Nephron progenitor cell (in vitro differentiated cells): ENCODE results near the gene EP400.

Experiments
- DNase-seq: peaks from one replicate; pipeline ENCODE4 v3.0.0; 2021
- H3K27ac Mint-ChIP-seq: 2 replicates; pipeline ENCODE4 v1.8.0; 2021; ENCODE audit warnings: mild to moderate bottlenecking, moderate library complexity, mixed read lengths
- H3K27me3 Mint-ChIP-seq: 2 replicates; pipeline ENCODE4 v1.8.0; 2021; ENCODE audit warnings: mild to moderate bottlenecking, low read depth, mixed read lengths; ENCODE audit not compliant: poor library complexity
- H3K36me3 Mint-ChIP-seq: 2 replicates; pipeline ENCODE4 v1.8.0; 2021; ENCODE audit warnings: low read depth, mixed read lengths
- H3K4me1 Mint-ChIP-seq: 2 replicates; pipeline ENCODE4 v1.8.0; 2021; ENCODE audit warnings: mixed read lengths
- H3K4me3 Mint-ChIP-seq: 2 replicates; pipeline ENCODE4 v1.8.0; 2021; ENCODE audit warnings: mild to moderate bottlenecking, moderate library complexity, mixed read lengths
- H3K9me3 Mint-ChIP-seq: 2 replicates; pipeline ENCODE4 v1.8.0; 2021; ENCODE audit warnings: mild to moderate bottlenecking, moderate library complexity, mixed read lengths
- TF ChIP-seq, protein P1 (sequence below): fragments of 200-600 bp; sonication (generic); IDR thresholded peaks from 2 replicates; pipeline ENCODE4 v1.5.0; 2021; ENCODE audit warnings: antibody characterized with exemption

Gene EP400

DNA sequence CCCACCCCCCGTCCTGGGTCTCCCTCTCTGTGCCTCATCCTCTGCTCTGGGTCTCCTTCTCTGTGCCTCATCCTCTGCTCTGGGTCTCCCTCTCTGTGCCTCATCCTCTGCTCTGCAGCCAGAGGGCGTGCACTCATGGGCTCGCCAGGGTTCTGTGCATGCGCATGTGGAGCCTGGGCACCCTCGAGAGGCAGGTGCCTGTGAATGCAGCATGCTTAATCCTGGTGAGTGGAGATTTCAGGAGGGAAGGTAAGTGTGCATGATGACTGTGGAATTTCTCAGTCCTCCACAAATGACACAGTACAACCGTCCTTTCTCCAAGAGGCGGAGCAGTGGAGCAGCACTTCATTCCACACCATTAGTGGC lies 65.2 kb downstream of the EP400 start:
- Mint-ChIP-seq H3K4me1 (peaks cover 14% of the 10 kb centered on the region), H3K36me3 (peaks cover 72% of the 10 kb centered on the region), H3K4me3 (no peak overlapping the region), H3K27me3 (peaks cover 4% of the 10 kb centered on the region), H3K27ac (no peak overlapping the region), H3K9me3 (no peaks in the 10 kb centered on the region)
- TF ChIP-seq, protein P1, sequence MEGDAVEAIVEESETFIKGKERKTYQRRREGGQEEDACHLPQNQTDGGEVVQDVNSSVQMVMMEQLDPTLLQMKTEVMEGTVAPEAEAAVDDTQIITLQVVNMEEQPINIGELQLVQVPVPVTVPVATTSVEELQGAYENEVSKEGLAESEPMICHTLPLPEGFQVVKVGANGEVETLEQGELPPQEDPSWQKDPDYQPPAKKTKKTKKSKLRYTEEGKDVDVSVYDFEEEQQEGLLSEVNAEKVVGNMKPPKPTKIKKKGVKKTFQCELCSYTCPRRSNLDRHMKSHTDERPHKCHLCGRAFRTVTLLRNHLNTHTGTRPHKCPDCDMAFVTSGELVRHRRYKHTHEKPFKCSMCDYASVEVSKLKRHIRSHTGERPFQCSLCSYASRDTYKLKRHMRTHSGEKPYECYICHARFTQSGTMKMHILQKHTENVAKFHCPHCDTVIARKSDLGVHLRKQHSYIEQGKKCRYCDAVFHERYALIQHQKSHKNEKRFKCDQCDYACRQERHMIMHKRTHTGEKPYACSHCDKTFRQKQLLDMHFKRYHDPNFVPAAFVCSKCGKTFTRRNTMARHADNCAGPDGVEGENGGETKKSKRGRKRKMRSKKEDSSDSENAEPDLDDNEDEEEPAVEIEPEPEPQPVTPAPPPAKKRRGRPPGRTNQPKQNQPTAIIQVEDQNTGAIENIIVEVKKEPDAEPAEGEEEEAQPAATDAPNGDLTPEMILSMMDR: no peak
- no peak for DNase-seq

DNA sequence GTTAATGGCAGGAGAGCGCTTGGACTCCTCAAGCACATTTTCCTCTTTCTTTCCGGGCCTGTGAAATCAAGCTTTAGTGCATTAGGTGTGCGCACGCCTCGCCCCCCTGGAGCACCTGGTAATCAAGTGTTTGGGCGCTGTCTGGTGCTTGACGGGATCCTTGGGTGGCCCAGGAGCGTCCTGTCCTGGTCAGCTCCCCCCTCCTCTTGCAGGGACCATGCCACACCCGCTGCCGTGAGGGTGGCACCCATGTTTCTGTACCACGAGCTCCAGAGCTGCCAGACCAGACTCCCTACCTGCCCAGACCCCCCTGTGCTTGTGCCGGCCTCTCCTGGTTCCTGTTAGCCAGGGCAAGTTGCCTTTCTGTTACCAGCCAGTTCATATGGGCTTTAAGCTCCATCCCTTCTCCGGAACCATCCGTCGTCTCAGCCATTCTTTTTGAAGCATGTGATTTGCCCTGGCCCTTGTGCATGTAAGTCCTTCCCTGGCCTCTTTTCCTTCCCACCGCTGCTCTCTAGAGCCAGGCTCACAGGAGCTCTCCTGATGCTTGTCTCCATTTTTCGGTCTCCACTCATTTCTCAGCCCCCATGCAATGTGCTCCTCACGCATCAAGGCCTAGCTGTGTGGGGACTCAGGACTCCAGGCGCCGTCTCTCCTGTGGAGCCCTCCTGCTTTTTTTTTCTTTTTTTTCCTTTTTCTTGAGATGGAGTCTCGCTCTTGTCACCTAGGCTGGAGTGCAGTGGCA lies 66.1 kb downstream of the EP400 start:
- TF ChIP-seq, protein P1: no peak
- Mint-ChIP-seq H3K4me1 (peaks cover 14% of the 10 kb centered on the region), H3K4me3 (no peak overlapping the region), H3K27ac (no peak overlapping the region), H3K27me3 (no peaks in the 10 kb centered on the region), H3K9me3 (no peaks in the 10 kb centered on the region), H3K36me3 (peaks cover 74% of the 10 kb centered on the region)
- DNase-seq: no peak

DNA sequence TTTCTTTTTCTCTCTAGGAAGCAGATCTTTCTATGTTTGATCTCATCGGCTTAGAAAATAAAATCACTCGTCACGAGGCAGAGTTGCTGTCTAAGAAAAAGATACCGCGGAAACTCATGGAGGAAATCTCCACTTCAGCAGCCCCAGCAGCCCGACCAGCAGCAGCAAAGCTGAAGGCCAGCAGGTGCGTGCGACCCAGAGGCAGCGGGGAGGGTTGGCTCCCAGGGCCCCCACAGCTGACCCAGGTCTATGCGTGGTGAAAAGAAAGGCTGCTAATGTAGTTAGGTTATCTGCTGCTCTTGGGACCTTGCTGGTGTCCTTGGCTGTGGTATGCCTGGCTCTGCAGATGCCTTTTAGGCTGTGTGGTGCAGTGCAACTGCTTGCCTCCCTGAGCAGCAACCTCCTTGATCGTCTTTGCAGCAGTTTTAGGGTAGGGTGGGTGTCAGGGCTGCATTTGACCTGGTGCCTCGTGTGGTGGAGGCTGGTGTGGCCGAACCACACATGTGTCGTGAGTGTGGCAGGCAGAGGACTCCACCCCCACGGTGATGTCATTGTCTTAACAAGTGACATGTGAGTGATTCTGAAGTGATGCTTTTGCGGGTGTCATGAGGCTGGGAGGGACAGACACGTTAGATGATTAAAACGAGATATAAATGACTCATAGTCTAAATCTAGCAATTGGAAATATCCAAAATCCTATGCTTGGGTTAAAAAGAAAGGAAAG lies 68.6 kb downstream of the EP400 start:
- no peak for DNase-seq
- H3K36me3 Mint-ChIP-seq: peaks cover 64% of the 10 kb centered on the region
- H3K9me3 Mint-ChIP-seq: no peaks in the 10 kb centered on the region

DNA sequence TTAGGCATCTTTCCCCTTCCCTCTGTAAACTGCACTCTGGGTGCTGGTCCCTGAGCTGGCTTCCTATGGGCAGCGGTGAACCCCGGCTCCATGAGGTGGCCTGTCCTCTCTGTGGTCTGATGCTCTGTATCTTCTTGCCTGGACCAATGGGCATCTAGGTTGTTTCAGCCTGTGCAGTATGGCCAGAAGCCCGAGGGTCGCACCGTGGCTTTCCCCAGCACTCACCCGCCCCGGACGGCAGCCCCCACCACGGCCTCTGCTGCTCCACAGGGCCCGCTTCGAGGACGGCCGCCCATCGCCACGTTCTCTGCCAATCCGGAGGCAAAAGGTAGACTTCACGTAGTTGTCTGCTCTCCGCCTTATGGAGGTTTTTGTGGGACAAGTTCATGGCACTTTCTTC lies 70.1 kb downstream of the EP400 start:
- Mint-ChIP-seq H3K4me3 (no peak overlapping the region), H3K36me3 (peaks cover 68% of the 10 kb centered on the region), H3K27ac (no peak overlapping the region), H3K4me1 (no peaks in the 10 kb centered on the region), H3K9me3 (no peaks in the 10 kb centered on the region), H3K27me3 (no peaks in the 10 kb centered on the region)
- TF ChIP-seq, protein P1: no peak
- DNase-seq: no peak

More for the DNA sequence above, 68.6 kb downstream of the EP400 start:
- TF ChIP-seq, protein P1: no peak
- H3K27me3 Mint-ChIP-seq: no peaks in the 10 kb centered on the region
- H3K27ac Mint-ChIP-seq: no peak overlapping the region
- peaks cover 3% of the 10 kb centered on the region for H3K4me1 Mint-ChIP-seq
- H3K4me3 Mint-ChIP-seq: no peak overlapping the region

DNA sequence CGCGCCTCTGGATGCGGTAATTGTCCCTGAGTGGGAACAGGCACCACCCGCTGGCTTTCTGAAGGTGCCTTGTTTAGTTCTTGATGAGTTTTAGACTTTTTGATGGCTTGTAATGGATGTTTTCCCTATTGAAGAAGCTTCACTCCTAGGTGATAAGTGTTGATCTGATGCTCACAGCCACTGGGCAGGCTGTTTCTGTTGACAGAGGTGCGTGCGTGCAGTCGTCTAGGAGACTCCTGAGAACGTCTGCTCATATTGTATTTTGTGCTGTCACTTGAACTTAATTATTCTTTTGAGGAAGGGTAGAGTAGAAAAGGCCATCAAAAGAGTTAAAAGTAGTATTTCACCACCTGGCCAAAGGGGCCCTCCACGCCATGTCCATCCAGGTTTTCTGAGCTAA lies 70.5 kb downstream of the EP400 start:
- no peak for DNase-seq
- Mint-ChIP-seq H3K36me3 (peaks cover 68% of the 10 kb centered on the region), H3K27me3 (no peaks in the 10 kb centered on the region), H3K9me3 (no peaks in the 10 kb centered on the region), H3K4me1 (no peaks in the 10 kb centered on the region), H3K4me3 (no peak overlapping the region), H3K27ac (peak overlapping the region; percentile 32)
- TF ChIP-seq, protein P1: no peak
